Purkinje cell (primary cell): Measurements from ENCODE around the gene TXNDC9. TPM values are rescaled to one million over a fixed set of nuclear protein-coding genes. Genes with fewer than 3 reads are reported as not detected.

Experiments
- polyA plus RNA-seq: library from polyadenylated mRNA; unstranded; fragments of >200 nt; fragmentation: Nextera tagmentation; gene quantifications from 2 replicates; pipeline ENCODE4 v1.2.1, GENCODE V29; 2014

Gene TXNDC9, protein sequence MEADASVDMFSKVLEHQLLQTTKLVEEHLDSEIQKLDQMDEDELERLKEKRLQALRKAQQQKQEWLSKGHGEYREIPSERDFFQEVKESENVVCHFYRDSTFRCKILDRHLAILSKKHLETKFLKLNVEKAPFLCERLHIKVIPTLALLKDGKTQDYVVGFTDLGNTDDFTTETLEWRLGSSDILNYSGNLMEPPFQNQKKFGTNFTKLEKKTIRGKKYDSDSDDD
- polyA plus RNA-seq, result 95.7 and 106 TPM in 2 replicates

DNA sequence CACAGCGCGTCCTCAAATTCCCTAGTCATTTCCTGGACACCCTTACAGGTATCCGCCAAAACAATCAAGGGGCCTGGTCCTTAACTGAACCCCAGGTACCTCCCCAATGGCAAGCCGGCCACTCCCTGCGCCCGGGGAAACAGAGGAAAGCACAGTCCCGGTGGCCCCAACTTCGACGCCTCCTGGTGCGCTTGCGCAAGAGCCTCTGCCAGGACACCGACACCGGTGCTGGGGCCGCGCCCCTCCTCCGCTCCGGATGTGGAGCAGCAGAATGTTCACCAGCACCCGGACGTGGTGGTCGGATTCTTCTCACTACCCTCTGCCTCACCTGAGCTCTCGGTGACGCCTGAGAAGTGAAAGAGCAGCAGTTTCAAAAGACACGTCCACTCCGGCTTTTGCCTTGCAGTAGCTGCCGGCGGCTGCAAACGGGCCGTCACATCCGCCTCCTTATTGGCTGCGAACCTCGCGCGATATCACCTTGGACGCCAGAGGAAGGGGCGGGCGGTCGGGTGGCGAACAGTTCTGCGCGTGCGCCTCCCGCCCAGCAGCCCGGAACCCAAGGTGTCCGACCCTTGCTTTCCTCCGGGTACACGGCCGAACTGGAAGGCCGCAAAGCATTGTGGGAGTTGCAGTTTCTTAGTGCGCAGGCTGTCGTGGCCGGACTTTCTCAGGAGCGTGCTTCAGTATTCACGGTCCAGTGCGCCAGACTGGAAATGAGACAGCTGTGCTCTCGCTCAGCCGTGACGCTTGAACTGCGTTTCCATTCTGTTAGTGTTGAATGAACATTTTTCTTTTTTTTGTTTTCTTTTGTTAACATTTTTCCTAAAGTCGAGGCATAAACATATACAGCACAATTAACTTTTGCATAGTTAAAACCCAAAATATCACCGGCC, at the start of gene TXNDC9:
TXNDC9 (minus strand) TSS at position 423 of the 893 bp plus-strand sequence. CDS start 3,123 bp downstream, outside the sequence.

DNA sequence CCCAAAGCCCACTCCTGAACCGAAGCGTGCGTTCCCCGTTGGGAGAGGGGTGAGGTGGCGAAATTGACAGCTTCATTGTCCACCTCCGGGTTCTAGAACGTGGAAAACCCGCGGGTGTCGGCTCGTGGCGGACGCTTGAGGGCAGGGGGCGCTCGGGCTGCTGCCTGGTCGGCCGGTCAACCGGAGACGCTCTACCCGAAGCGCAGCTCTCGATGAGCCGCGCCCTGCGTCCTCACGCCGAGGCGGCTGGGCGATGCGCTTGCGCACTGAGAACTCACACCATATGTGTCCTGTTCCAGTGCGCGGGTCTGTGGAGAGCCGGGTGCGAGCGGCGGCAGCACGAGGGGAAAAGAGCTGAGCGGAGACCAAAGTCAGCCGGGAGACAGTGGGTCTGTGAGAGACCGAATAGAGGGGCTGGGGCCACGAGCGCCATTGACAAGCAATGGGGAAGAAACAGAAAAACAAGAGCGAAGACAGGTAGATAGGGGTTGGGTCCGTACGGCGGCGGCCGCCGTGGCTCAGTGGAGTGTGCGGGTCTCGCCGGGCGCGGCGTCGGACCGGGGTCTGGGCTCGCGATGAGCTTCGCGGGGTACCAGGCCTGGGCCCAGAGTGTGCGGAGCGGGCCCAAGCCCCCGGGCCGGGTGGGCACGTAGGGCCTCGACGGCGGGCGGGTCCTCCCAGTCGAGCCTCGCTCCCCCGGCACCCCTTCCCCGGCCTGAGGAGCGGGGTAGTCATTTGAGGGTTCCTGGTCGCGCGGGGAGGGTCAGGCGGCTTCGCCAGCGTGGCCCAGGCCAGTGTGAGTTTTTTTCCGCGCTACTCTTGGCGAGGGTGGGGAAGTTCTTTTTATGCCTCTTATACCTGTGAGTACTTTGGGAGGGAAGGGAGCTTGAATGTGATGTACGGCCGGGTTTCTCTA, 1.2 kb upstream of the TXNDC9 start, which contains the start of gene EIF5B:
EIF5B (plus strand) TSS at position 277 of the 916 bp plus-strand sequence; CDS start at position 443, 166 bp downstream.

DNA sequence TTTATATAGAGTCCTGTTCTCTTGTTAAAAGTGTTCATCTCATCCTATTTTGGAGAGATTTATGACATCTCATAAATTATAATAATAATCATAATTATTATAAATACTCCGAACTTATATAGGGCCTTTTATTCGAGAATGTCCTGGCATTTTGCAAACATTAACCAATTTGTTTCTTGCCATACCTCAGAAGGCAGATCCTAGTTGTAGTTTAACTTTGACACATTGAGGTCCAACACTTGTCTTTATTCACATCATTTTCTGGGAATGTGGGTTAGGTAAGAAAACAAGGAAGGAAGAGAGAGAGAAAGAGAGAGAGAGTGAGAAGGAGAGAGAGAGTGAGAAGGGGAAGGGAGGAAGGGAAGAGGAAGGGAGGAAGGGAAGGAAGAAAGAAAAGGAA, 35.0 kb downstream of the TXNDC9 start, which contains the start of gene LYG1:
LYG1 (minus strand) TSS at position 101 of the 400 bp plus-strand sequence. CDS start 5,527 bp downstream, outside the sequence.

Other genes with a start within 250 kb of the TXNDC9 start
- gene C2orf15, start 194.6 kb downstream of the TXNDC9 start, polyA plus RNA-seq, result 1.5 and 4.8 TPM in 2 replicates
- 26.4 and 28.3 TPM in 2 replicates for gene TSGA10, start 181.4 kb downstream of the TXNDC9 start, polyA plus RNA-seq
- gene LIPT1, start 181.4 kb downstream of the TXNDC9 start, polyA plus RNA-seq, result 7.8 and 9.9 TPM in 2 replicates
- 40.6 and 53.8 TPM in 2 replicates for gene MITD1, start 155.3 kb downstream of the TXNDC9 start, polyA plus RNA-seq
- gene MRPL30, start 155.1 kb downstream of the TXNDC9 start, polyA plus RNA-seq, result 33.0 and 35.0 TPM in 2 replicates
- gene LYG2, start 80.7 kb downstream of the TXNDC9 start, polyA plus RNA-seq, result 0.39 and 11.1 TPM in 2 replicates
- gene LYG1, start 35.1 kb downstream of the TXNDC9 start, polyA plus RNA-seq, result not detected in 2 replicates
- 40.9 and 45.5 TPM in 2 replicates for gene EIF5B, start 1.1 kb upstream of the TXNDC9 start, polyA plus RNA-seq
- 11.0 and 16.4 TPM in 2 replicates for gene REV1, start 153.7 kb upstream of the TXNDC9 start, polyA plus RNA-seq